Hepatocyte (in vitro differentiated cells): ENCODE results near the gene MAPK4. TPM values are rescaled to one million over a fixed set of nuclear protein-coding genes. Genes with fewer than 3 reads are reported as not detected.

Experiments used
- DNase-seq: peaks from one replicate; pipeline ENCODE4 v3.0.0-alpha.2; 2016; ENCODE audit warnings: low spot score
- H2AFZ ChIP-seq: fragments of 200-600 bp; sonication (generic); 2 replicates; pipeline ENCODE4 v1.6.0; 2016; ENCODE audit warnings: antibody characterized with exemption, mild to moderate bottlenecking
- H3K27ac ChIP-seq: fragments of 200-600 bp; sonication (generic); 2 replicates; pipeline ENCODE4 v1.5.1; 2016; ENCODE audit warnings: mild to moderate bottlenecking
- H3K27me3 ChIP-seq: fragments of 200-600 bp; sonication (generic); 2 replicates; pipeline ENCODE4 v1.6.1; 2016
- H3K36me3 ChIP-seq: fragments of 200-600 bp; sonication (generic); replicated peaks from 2 replicates; pipeline ENCODE4 v1.5.1; 2016; ENCODE audit warnings: low read depth; ENCODE audit not compliant: insufficient read depth
- H3K4me1 ChIP-seq: fragments of 200-600 bp; sonication (generic); 2 replicates; pipeline ENCODE4 v1.5.1; 2016; ENCODE audit warnings: mild to moderate bottlenecking, moderate library complexity; ENCODE audit not compliant: insufficient read depth
- H3K4me2 ChIP-seq: fragments of 200-600 bp; sonication (generic); 2 replicates; pipeline ENCODE4 v1.6.0; 2016
- H3K4me3 ChIP-seq: fragments of 200-600 bp; sonication (generic); 2 replicates; pipeline ENCODE4 v1.5.1; 2016; ENCODE audit warnings: mild to moderate bottlenecking
- H3K79me2 ChIP-seq: fragments of 200-600 bp; sonication (generic); 2 replicates; pipeline ENCODE4 v1.6.0; 2017; ENCODE audit warnings: mild to moderate bottlenecking
- H3K9me2 ChIP-seq: fragments of 200-600 bp; sonication (generic); replicated peaks from 2 replicates; pipeline ENCODE4 v1.6.0; 2017; ENCODE audit warnings: mild to moderate bottlenecking; ENCODE audit not compliant: insufficient read depth
- H3K9me3 ChIP-seq: fragments of 200-600 bp; sonication (generic); 2 replicates; pipeline ENCODE4 v1.5.1; 2016; ENCODE audit warnings: low read depth, mild to moderate bottlenecking
- H4K20me1 ChIP-seq: fragments of 200-600 bp; sonication (generic); 2 replicates; pipeline ENCODE4 v1.6.0; 2016; ENCODE audit warnings: mild to moderate bottlenecking; ENCODE audit not compliant: insufficient read depth, poor library complexity, severe bottlenecking
- EZH2 ChIP-seq: fragments of 200-600 bp; sonication (generic); IDR thresholded peaks from 2 replicates; pipeline ENCODE4 v1.6.1; 2016; ENCODE audit warnings: antibody characterized with exemption, mild to moderate bottlenecking, borderline replicate concordance
- EZH2phosphoT487 ChIP-seq: fragments of 200-600 bp; sonication (generic); IDR thresholded peaks from one replicate; pipeline ENCODE4 v1.6.1; 2018; ENCODE audit warnings: antibody characterized with exemption, mild to moderate bottlenecking, low read depth, moderate library complexity; ENCODE audit not compliant: unreplicated experiment, severe bottlenecking
- WGBS: methylation state at CpG from one replicate; pipeline ENCODE4 v1.1.6; 2016; ENCODE audit warnings: low lambda C conversion rate; ENCODE audit errors: missing lambda C conversion rate; 5-methylcytosine and 5-hydroxymethylcytosine counted together
- polyA plus RNA-seq: library from polyadenylated mRNA; unstranded; fragments of >200 nt; fragmentation: Nextera tagmentation; extraction: Ambion mirVana; gene quantifications from 2 replicates; pipeline ENCODE4 v1.2.1, GENCODE V29; 2016
- total RNA-seq: library from RNA; depleted of rRNA; stranded (reverse); fragments of >200 nt; gene quantifications from 2 replicates; pipeline ENCODE4 v1.2.3, GENCODE V29; 2014
- TF ChIP-seq, protein P1 (sequence below): fragments of 200-600 bp; sonication (generic); IDR thresholded peaks from 2 replicates; pipeline ENCODE4 v1.5.1; 2016; ENCODE audit warnings: antibody characterized with exemption, mild to moderate bottlenecking; ENCODE audit not compliant: poor library complexity

Gene MAPK4
- total and polyA plus RNA-seq, 2 experiments from 2014 or later, result 2.0 to 2.4 TPM

- Histone ChIP-seq H3K9me3 (no peaks in the 10 kb centered on the region), H3K9me2 (no peaks in the 10 kb centered on the region), H2AFZ (no peak overlapping the region), H3K4me1 (peaks cover 6% of the 10 kb centered on the region), H3K27ac (no peak overlapping the region), H3K4me2 (no peak overlapping the region), H3K4me3 (no peak overlapping the region), H4K20me1 (no peaks in the 10 kb centered on the region), H3K27me3 (no peaks in the 10 kb centered on the region), H3K36me3 (no peaks in the 10 kb centered on the region), H3K79me2 (no peaks in the 10 kb centered on the region)
- no peak for DNase-seq
- 95% methylated on average over 4 of the region's 4 CpGs for WGBS
- TF ChIP-seq, protein P1, sequence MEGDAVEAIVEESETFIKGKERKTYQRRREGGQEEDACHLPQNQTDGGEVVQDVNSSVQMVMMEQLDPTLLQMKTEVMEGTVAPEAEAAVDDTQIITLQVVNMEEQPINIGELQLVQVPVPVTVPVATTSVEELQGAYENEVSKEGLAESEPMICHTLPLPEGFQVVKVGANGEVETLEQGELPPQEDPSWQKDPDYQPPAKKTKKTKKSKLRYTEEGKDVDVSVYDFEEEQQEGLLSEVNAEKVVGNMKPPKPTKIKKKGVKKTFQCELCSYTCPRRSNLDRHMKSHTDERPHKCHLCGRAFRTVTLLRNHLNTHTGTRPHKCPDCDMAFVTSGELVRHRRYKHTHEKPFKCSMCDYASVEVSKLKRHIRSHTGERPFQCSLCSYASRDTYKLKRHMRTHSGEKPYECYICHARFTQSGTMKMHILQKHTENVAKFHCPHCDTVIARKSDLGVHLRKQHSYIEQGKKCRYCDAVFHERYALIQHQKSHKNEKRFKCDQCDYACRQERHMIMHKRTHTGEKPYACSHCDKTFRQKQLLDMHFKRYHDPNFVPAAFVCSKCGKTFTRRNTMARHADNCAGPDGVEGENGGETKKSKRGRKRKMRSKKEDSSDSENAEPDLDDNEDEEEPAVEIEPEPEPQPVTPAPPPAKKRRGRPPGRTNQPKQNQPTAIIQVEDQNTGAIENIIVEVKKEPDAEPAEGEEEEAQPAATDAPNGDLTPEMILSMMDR, result no peak
- TF ChIP-seq EZH2phosphoT487, result no peak
- no peak for TF ChIP-seq EZH2
Measured at GRCh38 chr18:50610349-50610748, 50.5 kb downstream of the MAPK4 start.

DNA sequence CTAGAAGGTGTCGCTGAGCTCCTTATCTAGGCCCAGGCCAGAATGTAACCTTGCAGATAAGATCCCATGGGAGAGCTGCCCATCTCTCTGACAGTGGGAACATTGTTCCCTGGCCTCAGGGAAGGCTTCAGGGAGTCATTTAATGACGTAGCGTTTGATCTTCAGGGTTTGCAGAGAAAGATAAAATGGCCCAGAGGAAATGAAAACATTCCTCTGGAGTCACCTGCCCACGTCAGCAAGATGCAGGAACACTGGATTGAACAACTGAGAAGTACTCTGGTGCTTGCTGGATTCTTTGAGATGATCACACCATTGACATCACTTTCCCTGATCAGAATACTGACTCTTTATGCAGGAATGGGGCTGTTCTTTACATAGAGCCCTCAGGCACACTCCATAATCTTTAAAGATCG is 51.6 kb downstream of the MAPK4 start:
- Histone ChIP-seq H4K20me1 (no peaks in the 10 kb centered on the region), H3K4me1 (peaks cover 6% of the 10 kb centered on the region), H3K79me2 (no peaks in the 10 kb centered on the region), H3K36me3 (no peaks in the 10 kb centered on the region), H3K4me2 (no peak overlapping the region), H3K27ac (peak overlapping the region; percentile 64), H3K27me3 (no peaks in the 10 kb centered on the region), H3K4me3 (no peak overlapping the region), H3K9me3 (no peaks in the 10 kb centered on the region), H3K9me2 (no peaks in the 10 kb centered on the region), H2AFZ (no peak overlapping the region)
- 29% methylated on average over 5 of the region's 5 CpGs for WGBS
- TF ChIP-seq EZH2 (no peak), EZH2phosphoT487 (no peak)
- TF ChIP-seq, protein P1, result no peak
- peak; percentile 51 for DNase-seq

- Histone ChIP-seq H3K79me2 (no peaks in the 10 kb centered on the region), H3K4me3 (no peak overlapping the region), H2AFZ (no peak overlapping the region), H3K9me2 (no peaks in the 10 kb centered on the region), H3K4me2 (no peak overlapping the region), H3K36me3 (no peaks in the 10 kb centered on the region), H3K27me3 (no peaks in the 10 kb centered on the region), H3K4me1 (peaks cover 6% of the 10 kb centered on the region), H3K27ac (no peak overlapping the region), H3K9me3 (no peaks in the 10 kb centered on the region), H4K20me1 (no peaks in the 10 kb centered on the region)
- 87% methylated on average over 5 of the region's 5 CpGs for WGBS
- peak; percentile 52 for DNase-seq
- no peak for TF ChIP-seq EZH2phosphoT487
- no peak for TF ChIP-seq EZH2
- TF ChIP-seq, protein P1, result no peak
Measured at GRCh38 chr18:50614838-50615237, 55.0 kb downstream of the MAPK4 start.

DNA sequence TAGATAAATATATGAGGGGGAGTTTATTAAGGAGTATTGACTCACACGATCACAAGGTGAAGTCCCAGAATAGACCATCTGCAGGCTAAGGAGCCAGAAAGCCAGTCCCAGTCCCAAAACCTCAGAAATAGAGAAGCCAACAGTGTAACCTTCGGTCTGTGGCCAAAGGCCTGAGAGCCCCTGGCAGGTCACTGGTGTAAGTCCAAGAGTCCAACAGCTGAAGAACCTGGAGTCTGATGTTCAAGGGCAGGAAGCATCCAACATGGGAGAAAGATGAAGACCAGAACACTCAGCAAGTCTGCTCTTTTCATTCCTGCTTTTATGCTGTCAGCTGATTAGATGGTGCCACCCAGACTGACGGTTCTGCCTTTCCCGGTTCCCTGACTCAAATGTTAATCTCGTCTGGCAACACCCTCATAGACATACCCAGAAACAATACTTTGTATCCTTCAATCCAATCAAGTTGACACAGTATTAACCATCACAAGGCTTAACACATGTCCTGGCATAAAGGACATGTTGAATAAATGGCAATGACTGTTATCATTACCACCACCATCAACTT is 56.7 kb downstream of the MAPK4 start:
- Histone ChIP-seq H3K36me3 (no peaks in the 10 kb centered on the region), H3K9me3 (no peaks in the 10 kb centered on the region), H3K9me2 (no peaks in the 10 kb centered on the region), H3K4me2 (no peak overlapping the region), H3K27ac (no peak overlapping the region), H2AFZ (no peak overlapping the region), H3K79me2 (no peaks in the 10 kb centered on the region), H4K20me1 (no peaks in the 10 kb centered on the region), H3K4me3 (no peak overlapping the region), H3K4me1 (peaks cover 6% of the 10 kb centered on the region), H3K27me3 (no peaks in the 10 kb centered on the region)
- WGBS, result 71% methylated on average over 5 of the region's 5 CpGs
- no peak for DNase-seq
- TF ChIP-seq EZH2phosphoT487 (no peak), EZH2 (no peak)
- TF ChIP-seq, protein P1, result no peak
